ENCODE data around the gene INPP4A.
"Not testable (repeated sequence)": the region's sequence is repeated elsewhere in the genome, so short reads cannot be mapped to it uniquely, and the experiment has no call there.

The INPP4A gene

GRCh38 chr2:98444436-98445176 is at the start of gene INPP4A:
TSS of gene INPP4A (plus strand) at chr2:98444858. CDS start at chr2:98520049, 75,191 bp downstream.
- ATAC-seq: peak; percentile 85

GRCh38 chr2:98395977-98396376 is 48.7 kb upstream of the INPP4A start:
- ATAC-seq: no peak

- ATAC-seq: no peak
These were observed 47.8 kb upstream of the INPP4A start for GRCh38 chr2:98396745-98397355.

GRCh38 chr2:98399140-98399539 is 45.5 kb upstream of the INPP4A start:
- ATAC-seq: no peak

GRCh38 chr2:98403878-98404277 is 40.8 kb upstream of the INPP4A start:
- no peak for ATAC-seq

- ATAC-seq: no peak
These were observed 40.0 kb upstream of the INPP4A start for GRCh38 chr2:98404556-98405250.

GRCh38 chr2:98405301-98405700 is 39.4 kb upstream of the INPP4A start:
- ATAC-seq: no peak

- no peak for ATAC-seq
These were observed 36.5 kb upstream of the INPP4A start for GRCh38 chr2:98408155-98408554.

- ATAC-seq: peak; percentile 74 to 81
These were observed 31.8 kb upstream of the INPP4A start for GRCh38 chr2:98412751-98413458.

GRCh38 chr2:98414246-98414645 is 30.4 kb upstream of the INPP4A start:
- ATAC-seq: not testable (repeated sequence)

- ATAC-seq: not testable (repeated sequence)
These were observed 28.9 kb upstream of the INPP4A start for GRCh38 chr2:98415719-98416248.

- ATAC-seq: no peak
These were observed 28.1 kb upstream of the INPP4A start for GRCh38 chr2:98416383-98417159.

GRCh38 chr2:98419544-98419943 is 25.1 kb upstream of the INPP4A start:
- ATAC-seq: no peak

- ATAC-seq: no peak
These were observed 24.5 kb upstream of the INPP4A start for GRCh38 chr2:98419977-98420725.

- no peak for ATAC-seq
These were observed 22.2 kb upstream of the INPP4A start for GRCh38 chr2:98422449-98422848.

GRCh38 chr2:98426771-98427170 is 17.9 kb upstream of the INPP4A start:
- no peak for ATAC-seq

GRCh38 chr2:98432145-98432544 is 12.5 kb upstream of the INPP4A start:
- ATAC-seq: no peak

- no peak for ATAC-seq
These were observed 11.2 kb upstream of the INPP4A start for GRCh38 chr2:98433363-98433964.

- ATAC-seq: no peak
These were observed 10.2 kb upstream of the INPP4A start for GRCh38 chr2:98434492-98434891.

- ATAC-seq: not testable (repeated sequence)
These were observed 9.0 kb upstream of the INPP4A start for GRCh38 chr2:98435670-98436069.

GRCh38 chr2:98436734-98437133 is 7.9 kb upstream of the INPP4A start:
- ATAC-seq: no peak

Measured in activated CD4-positive, CD25-positive, alpha-beta regulatory T cell treated with anti-CD3 and anti-CD28 coated beads, Interleukin-2, amount 50 U/mL, for 24 hours (primary cell).